Measurements from ENCODE around the gene GRM5.
A peak's percentile ranks its signal among the peaks of the same experiment; 100 is the strongest.
"Not testable (repeated sequence)": the region's sequence is repeated elsewhere in the genome, so short reads cannot be mapped to it uniquely, and the experiment has no call there.

Gene GRM5

DNA sequence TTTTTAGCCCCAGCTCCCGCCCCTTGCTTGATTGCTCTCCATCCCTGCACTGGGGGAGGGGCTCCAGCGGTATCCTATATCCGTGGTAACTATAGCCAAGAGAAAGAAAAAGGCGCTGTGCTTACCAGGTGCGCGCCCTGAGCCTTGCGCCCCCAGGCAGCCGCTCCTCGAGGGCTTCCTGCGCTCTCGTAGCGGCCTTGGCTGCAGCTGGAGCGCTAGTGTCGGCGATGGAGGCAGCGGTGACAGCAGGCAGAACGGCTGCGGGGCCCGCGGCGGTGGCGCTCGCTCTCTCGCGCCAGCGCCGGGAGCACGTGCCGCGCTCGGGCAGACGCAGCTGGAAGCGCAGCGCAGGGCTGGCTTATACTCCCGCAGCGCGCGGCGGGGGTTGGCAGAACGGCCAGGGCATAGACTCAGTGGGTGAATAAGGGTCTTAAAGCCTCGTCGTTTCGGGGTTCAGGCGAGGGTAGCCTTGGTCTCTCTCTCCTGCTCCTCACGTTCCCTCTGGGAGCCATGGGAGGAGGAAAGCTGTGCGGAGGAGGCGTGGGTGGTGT lies at the start of gene GRM5:
Gene GRM5, minus strand, starts transcription at position 332 of the 551 bp plus-strand sequence. CDS start 18,110 bp downstream, outside the sequence.
- DNase-seq (ENCODE audit: low spot score): not testable (repeated sequence)

DNA sequence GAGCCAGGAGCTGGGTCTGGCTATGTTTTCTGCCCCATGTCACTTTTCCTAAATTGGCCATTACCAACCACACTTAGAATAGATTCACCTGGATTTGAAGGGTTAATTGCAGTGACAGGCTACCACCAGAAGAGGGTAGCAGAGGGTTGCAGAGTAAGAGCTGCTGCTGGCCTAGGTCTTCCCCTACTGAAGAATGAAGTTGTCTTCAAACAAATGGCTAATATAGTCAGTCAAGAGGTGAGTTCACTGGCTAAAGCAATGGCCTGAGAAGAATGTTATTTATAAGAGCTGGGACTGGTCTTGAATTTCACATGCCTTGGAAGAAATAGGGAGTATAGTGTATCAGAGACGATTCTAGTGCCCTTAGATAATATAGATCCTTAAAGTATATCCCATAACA lies 32.2 kb upstream of the GRM5 start:
- peak; percentile 1 for DNase-seq (ENCODE audit: low spot score)

DNA sequence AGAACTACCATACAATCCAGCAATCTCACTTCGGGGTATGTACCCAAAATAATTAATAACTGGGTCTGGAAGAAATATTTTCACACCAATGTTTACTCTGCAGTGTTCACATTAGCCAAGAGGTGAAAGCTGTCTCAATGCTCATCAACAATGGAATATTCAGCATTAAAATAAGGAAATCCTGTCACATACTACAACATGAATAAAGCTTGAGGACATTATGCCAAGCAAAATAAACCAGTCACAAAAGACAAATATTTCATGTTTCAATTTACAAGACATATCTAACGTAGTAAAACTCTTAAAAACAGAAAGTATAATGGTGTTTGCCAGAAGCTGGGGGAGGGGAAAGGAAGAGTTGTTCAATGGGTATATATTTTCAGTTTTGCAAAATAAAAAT lies 28.0 kb upstream of the GRM5 start:
- not testable (repeated sequence) for DNase-seq (ENCODE audit: low spot score)

DNA sequence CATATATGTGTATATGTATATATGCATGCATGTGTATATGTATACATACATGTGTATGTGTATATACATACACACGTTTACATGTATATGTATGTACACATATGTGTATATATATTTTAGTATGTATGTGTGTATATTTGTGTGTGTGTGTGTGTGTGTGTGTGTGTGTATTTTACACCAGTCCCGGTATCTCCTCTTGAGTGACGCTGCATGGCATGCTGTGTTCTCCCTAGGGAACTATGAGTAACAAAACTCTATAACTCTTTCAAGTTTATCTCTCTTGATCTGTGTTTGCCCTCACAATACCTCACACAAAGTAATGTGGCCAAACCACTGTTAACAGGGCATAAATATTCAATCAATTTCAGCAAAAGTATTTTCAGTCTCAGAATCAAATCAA lies 19.2 kb upstream of the GRM5 start:
- not testable (repeated sequence) for DNase-seq (ENCODE audit: low spot score)

DNA sequence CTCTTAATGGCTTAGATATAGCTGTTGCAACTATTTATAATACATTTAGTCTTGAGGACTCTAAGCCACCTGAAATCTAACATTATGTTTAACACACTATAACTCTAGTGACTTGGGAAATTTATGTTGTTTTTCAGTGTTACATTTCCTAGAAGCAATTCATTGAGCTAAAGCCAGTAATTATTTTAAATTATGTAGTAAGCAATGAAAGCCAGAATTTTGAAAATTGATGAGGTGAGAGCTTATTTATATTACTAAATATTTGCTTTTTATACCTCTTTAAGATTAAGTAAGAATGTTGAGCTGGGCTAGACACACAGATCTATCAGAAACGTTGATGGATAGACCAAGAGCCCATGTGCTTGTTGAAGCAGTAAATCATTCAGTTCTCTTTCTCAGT lies 5.1 kb upstream of the GRM5 start:
- not testable (repeated sequence) for DNase-seq (ENCODE audit: low spot score)

DNA sequence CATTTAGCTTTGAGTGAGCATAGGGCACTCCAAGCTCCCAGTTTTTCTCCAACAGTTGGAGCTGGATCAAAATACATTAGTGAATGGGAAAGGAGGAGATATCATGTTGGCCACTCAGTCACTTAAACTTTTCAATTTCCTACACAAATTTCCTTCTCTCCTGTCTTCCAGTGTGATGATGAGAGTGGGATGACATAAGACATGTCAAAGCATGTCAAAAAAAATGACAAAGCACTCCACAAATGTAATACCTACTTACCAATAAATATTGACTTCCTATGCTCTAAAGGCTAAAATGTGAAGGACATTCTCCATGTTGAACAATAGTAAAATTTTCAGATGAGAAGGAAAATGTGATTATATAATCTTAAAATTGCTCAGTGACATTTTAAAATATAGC lies 1.5 kb upstream of the GRM5 start:
- no peak for DNase-seq (ENCODE audit: low spot score)

DNA sequence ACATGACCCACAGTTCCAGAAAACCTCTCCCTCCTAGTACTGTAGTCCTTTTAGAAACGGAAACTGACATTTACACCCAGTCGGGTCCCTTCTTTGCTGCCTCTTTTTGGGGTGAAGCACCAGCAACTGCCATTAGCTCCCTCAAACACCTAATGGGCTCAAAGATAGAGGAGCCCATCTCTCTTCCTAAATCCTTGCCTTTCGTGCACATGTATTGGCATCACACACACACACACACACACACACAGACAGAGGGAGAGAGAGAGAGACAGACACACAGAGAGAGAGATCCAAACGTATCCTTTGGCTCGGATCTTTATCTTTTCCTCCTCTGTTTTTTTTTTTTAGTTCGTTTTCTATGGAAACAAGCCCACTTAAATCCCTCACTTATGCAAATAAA lies 716 bp downstream of the GRM5 start:
- no peak for DNase-seq (ENCODE audit: low spot score)

DNA sequence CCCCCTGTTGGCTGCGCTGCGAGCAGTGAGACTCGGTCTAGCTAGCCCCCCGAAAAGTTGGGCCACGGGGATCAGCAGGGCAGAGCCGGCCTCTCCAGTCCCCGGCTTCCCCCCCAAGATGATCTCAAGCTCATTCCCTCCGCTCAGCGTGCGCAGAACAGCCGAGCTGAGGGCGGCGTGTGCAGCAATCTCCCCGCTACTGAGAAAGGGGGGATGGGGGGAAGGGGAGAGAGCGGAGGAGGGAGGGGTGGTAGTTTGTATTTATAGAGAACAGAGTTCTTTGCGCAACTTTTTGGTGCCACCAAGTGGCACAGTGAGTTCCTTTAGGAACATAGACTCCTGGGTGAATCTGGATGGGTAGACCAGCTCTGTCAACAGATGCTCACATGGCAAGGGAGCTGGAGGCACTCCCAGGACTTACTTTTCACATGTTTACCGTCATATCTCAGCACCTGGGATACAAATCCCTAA lies 2.3 kb downstream of the GRM5 start:
- DNase-seq (ENCODE audit: low spot score): not testable (repeated sequence)

DNA sequence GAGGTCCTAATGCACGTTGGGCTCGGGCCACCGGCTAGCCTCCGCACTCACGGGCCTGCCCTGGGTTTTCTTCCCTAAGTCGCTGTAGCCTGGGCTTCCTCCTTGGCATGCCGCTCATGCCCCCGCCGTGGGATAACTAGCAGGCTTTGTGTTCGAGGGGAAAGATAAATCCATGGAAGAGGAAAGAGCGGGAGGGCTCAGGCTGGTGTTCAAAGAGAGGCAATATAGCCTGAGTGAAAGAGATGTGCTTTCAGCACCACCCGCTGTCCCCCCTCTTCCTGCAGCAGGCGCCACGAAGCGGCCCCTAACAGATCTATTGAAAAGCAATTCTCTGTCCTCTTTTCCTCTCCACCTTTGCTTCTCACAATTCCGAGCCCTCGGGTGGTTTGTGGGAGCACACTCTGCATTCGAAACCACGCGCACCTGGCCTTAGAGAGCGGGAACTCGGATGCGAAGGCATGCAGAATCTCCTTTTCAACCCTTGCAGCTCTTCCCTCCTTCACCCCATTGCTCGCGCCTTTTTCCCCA lies 2.9 kb downstream of the GRM5 start:
- not testable (repeated sequence) for DNase-seq (ENCODE audit: low spot score)

DNA sequence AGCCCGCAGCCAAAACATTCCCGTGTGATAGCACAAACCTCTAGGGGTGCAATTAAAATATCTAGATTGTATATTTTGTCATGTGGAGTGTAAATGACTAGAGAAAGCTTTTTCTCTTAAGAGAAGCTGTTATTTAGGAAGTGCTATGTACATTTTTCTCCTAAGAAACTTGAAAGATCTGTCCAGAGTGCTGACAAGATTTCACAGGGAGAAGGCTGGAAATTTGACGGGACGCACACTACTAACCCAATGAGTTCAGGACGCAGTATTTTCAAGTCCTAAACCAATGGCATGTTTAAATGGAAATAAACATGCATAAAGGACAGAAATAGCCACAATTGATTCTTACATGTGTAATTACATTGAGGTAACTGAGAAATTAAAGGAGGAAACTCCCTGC lies 3.9 kb downstream of the GRM5 start:
- not testable (repeated sequence) for DNase-seq (ENCODE audit: low spot score)

DNA sequence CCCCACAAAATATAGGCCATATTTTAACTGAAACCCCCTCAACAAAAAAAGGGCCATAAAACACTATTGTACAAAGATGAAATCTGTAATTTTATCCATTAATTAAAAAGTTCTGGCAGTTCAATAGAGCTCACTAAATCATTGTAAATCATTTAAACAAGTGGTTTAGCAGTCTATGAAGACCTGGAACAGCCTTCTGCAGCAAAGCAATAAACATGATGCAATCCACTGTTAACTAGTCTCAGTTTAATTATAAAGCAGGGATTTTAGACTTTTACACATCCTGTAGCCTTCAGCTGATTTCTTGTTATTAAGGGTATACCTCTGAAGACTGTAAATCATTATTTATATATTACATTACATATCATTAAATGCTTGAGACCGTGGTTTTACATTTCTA lies 8.4 kb downstream of the GRM5 start:
- not testable (repeated sequence) for DNase-seq (ENCODE audit: low spot score)

DNA sequence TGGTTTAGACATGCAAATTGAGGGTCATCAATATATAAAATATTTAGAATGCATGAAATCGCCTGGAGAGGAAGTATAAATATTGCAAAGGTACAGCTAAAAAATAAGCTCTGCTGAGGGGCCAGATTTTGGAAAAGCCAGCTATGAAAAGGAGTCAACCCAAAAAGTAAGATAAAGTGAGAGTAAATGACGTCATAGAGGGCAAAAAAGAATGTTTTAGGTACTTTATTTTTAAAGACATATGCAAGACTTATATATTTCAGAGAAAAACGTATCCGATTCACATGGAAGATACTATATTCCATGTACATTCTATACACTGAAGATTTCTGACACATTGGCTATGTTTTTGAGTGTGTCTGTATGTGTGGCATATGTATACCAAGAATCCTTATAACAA lies 13.6 kb downstream of the GRM5 start:
- no peak for DNase-seq (ENCODE audit: low spot score)

DNA sequence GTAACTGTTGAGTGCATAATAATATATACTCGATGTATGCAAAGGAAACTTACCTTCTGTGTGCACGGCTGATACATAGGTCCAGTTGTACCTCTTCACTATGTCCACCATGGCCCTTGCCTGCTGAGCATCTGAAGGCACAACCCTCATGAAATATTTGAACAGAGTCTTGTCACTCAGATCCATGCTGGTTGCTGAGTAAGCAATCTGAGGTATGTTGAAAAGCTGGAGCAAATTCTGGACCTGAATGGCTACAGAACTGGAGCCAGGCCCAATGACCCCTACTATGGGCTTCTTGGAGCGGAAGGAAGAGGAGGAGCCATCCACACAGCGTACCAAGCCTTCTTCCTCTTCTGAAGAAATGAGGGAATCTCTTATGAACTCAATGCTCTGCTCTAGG lies 18.6 kb downstream of the GRM5 start:
- not testable (repeated sequence) for DNase-seq (ENCODE audit: low spot score)

DNA sequence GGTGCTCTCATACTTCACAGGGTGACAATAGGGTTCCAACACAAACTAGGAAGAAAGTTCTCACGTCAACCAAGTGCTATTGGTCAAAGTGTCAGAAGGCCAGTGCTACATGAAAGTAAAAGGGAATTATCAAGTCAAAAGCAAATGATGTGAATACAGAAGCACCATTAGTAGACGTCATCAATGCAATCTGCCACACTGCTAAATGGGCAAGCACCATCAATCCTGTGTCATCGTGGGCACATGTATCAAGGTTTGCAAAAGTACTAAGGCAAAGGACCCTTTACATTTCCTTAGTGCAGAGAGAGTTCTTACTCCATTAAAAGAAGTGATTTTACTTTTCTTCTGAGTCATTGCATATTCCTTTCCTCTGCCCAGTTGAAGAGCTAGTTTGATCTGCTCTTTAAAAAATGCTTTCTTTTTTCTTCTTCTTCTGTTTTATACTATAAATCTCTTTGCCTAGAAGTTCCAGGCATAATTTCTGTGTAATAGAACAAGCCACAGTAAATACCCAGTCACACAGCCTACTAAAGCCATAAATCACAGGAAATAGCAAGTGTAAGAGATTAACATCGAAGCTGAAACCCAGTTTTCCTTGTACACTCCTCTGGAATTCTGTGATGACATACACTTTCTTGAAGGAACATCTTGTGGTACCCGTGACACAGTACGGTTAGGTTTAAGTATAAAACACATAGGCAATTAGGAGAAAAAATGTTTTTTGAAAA lies 21.8 kb downstream of the GRM5 start:
- DNase-seq (ENCODE audit: low spot score): not testable (repeated sequence)

DNA sequence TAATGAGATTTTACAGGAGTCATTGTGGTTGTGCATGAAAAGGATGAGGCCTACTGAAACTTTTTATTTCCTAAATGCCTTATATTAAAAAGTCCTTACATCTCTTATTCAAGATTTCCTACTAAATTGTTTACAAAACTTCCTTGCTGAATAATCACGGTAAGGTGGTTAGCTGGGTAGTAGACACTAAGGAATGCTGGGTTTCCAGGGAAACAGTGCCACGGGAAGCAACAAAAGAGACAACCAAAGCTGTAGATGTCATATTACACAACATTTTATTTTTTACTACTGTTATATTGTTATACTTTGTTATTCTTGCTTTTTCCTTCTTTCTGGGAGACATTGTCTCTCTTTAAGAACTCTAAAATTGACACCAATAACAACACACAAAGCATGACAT lies 36.1 kb downstream of the GRM5 start:
- not testable (repeated sequence) for DNase-seq (ENCODE audit: low spot score)

DNA sequence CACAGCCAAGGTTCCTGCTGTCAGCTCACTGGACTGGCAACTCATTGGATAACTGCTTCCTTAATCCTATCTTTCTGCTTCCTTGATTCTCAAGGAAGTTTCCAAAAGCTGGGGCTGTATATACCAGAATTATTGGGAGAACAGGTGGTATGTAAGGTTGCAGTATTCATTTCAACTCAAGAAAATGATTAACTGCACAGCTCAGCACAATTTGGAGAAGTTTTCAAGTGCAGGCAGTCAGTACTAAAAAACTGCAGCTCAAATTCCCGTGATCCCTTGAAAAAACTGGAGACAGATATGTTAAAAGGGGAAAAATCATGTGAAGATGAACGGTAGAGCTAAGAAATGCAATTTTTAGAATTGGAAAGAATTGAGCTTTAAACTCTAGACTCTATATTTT lies 44.4 kb downstream of the GRM5 start:
- DNase-seq (ENCODE audit: low spot score): no peak

DNA sequence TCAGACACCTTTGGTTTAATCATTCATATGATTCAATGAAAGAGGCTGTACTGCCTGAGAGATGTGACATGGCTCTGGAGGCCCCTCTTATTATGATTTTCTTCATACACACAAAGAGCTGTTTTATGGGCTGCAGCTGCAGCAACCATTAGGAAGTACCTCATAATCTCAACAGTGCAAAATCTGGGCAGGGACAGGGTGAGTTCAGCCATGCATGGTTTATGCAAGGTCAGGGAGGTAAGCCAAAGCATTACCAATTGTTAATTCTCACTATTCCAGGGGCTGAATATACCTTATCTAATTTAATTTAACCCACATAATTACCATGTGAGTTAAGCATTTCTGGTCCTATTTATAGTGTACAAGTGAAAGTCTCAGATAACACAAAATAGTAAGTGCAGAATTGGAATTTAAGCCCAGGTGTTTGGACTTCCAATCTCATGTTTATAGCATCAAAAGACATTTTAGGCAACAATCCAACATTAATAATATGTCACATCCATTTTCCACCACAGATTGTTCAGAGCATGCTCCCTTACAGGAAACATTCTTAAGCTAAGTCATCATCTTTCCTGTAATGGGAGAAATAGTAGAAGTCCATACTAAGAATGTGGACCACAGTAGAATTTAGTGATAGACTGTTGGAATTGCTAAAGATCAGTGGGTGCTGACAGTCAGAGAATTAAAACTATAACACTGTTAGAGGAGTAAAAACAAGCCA lies 45.8 kb downstream of the GRM5 start:
- not testable (repeated sequence) for DNase-seq (ENCODE audit: low spot score)

DNA sequence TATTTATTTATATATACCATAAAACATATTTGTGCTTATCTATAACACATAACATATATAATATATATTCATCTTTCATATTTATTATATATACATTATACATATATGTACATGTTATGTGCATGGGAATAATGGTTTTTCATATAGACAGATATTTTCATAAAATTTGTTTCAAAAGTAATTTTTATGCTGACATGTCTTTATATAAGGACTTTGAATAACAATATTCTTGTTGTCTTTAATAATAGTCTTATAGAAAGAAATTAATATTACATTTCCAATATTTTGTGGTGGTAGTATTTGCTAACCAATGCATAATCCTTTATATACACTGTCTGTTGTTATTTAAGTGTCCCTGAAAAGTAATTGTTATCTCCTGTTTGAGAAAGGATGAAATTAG lies 49.6 kb downstream of the GRM5 start:
- DNase-seq (ENCODE audit: low spot score): no peak

DNA sequence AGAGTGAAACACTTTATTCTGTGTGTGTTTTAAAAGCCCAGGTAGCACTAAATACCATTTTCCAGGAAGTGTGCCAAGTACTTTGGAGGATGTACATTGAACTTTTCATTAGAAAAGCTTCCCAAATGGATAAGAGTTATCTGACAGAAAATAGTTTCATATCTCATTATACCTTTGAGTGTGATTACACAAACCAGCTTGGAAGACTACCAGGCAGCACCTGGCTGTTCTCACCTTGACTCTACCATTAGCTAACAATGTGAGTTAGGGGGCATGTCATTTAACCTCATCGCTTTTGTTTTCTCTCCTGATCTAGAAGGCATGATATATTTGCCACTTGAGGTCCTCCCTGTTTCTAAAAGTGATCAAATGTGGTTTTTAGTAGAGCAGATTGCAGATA lies 50.2 kb downstream of the GRM5 start:
- DNase-seq (ENCODE audit: low spot score): no peak

DNA sequence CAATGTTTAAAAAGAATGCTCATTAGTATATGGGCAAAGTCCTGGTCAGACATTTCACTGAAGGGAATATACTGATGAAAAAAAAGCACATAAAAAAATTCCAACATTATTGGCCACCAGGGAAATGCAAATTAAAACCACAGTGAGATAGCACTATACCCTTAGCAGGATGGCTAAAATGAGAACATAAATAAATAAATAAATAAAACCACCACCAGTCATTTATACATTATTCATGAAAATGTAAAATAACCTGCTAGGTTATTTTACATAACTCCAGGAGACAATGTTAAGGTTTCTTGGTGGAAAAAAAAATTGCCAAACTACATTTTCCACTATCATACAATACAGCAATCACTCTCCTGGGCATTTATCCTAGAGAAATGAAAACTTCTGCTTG lies 64.9 kb downstream of the GRM5 start:
- DNase-seq (ENCODE audit: low spot score): not testable (repeated sequence)

DNA sequence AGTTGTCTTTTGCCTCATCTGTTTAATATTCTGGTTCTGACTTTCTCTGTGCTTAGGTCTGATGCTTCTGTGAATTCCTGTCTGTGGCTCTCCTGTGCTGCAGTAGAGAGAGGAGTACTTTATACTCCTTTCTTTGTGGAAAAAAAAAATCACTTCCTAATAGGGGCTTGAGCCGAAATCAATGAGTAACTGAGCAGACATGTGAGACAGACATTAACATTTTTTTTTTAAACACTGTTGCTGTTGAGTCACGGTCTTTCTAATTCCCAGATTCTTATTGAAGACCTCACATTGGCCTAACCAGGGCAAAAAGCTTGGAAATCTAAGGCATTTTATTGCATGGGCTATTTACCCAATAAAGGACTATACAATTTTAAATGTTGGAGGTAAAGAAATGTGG lies 86.1 kb downstream of the GRM5 start:
- peak; percentile 11 for DNase-seq (ENCODE audit: low spot score)

DNA sequence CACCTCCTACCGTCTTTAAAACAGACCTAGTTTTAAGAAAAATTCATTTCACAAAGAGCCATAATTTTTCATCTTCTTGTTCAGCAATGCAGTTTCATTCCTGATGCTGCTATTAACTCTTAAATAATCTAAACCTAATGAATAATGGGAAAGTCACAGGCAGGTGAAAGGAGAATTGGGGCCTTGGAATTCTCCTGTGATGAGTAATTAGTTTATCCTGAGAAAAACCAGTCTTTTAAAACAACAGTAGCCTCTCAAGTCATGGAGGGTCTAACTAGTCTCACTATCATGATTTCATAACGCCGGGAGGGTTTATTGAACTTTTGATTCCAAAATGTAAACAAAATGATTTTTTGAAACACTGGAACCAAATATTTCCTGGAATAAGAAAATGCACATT lies 86.8 kb downstream of the GRM5 start:
- not testable (repeated sequence) for DNase-seq (ENCODE audit: low spot score)

DNA sequence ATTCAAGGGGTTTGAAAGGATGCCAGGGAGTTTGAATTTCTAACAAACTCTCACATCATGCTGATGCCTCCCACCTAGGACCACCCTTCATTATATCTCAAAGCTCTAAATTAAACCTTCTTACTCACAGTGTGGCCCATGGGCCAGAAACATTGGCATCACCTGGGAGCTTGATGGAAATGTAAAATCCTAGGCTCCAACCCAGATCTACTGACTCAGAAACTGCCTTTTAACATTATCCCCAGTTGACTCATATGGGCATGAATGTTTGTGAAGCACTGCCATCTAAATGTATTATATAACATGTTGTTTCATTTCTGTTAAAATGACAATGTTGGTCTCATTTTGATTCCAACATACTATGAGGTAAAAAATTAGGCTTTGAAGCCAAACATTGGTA lies 90.3 kb downstream of the GRM5 start:
- DNase-seq (ENCODE audit: low spot score): not testable (repeated sequence)

Measured in AG08395 (cell line).